ENCODE measurements around the gene NAT14. TPM values are rescaled to one million over a fixed set of nuclear protein-coding genes. Genes with fewer than 3 reads are reported as not detected.

The NAT14 gene
- total RNA-seq, 1 experiment from 2014 or later: 93.1 TPM

- ATAC-seq (no peak), DNase-seq (ENCODE audit: low read depth, low spot score) (no peak)
- Histone ChIP-seq H3K36me3 (ENCODE audit: control insufficient read depth, insufficient read depth, low read length) (no peaks in the 10 kb centered on the region), H3K27ac (ENCODE audit: low read length) (peak overlapping the region; percentile 97; the same call in 1 of the 2 replicates), H3K4me3 (ENCODE audit: low read depth in 2 of 2, low read length in 2 of 2) (no peak overlapping the region), H3K9me3 (ENCODE audit: control insufficient read depth, insufficient read depth, low read depth, low read length) (no peaks in the 10 kb centered on the region), H3K4me1 (ENCODE audit: control insufficient read depth, insufficient read depth, low read length) (peaks cover 41% of the 10 kb centered on the region), H3K27me3 (ENCODE audit: control insufficient read depth, insufficient read depth, low read length) (no peaks in the 10 kb centered on the region)
- ChIA-PET POLR2A (no interaction called here), CTCF (no interaction called here)
- intact Hi-C loops (cut with micrococcal nuclease; ENCODE audit: unreplicated experiment): no loop called here
- TF ChIP-seq CTCF (IDR thresholded peaks at IDR 0.05): no peak
- no peak for TF ChIP-seq REST (IDR thresholded peaks at IDR 0.05; ENCODE audit: insufficient read depth in 1 of 2, low read depth in 2 of 2, low read length in 1 of 2)
- no peak for TF ChIP-seq SIN3A (IDR thresholded peaks at IDR 0.05; ENCODE audit: borderline replicate concordance, insufficient read depth, low read depth, low read length)
- TF ChIP-seq TCF7L2 (IDR thresholded peaks at IDR 0.05; ENCODE audit: low read depth, low read length): no peak
- TF ChIP-seq POLR2AphosphoS5 (IDR thresholded peaks at IDR 0.05; ENCODE audit: low read depth, low read length): no peak
- in situ Hi-C loops (cut with HindIII; ENCODE audit: low pct_unique_long_range_greater_than_20kb, low sequenced_read_pairs): no loop called here
- no TSS peak for BruUV-seq (replicated peaks)
Observed at GRCh38 chr19:55478364-55478763, 6.6 kb upstream of the NAT14 start.

GRCh38 chr19:55479045-55479444 lies 5.9 kb upstream of the NAT14 start:
- POLR2A ChIA-PET: no interaction called here

More at GRCh38 chr19:55479045-55479444, 5.9 kb upstream of the NAT14 start:
- in situ Hi-C loops (cut with HindIII; ENCODE audit: low pct_unique_long_range_greater_than_20kb, low sequenced_read_pairs) (no loop called here), intact Hi-C loops (cut with micrococcal nuclease; ENCODE audit: unreplicated experiment) (no loop called here)
- Histone ChIP-seq H3K9me3 (ENCODE audit: control insufficient read depth, insufficient read depth, low read depth, low read length) (no peaks in the 10 kb centered on the region), H3K4me3 (ENCODE audit: low read depth in 2 of 2, low read length in 2 of 2) (no peak overlapping the region), H3K27ac (ENCODE audit: low read length) (peak overlapping the region; percentile 19; the same call in 1 of the 2 replicates), H3K27me3 (ENCODE audit: control insufficient read depth, insufficient read depth, low read length) (no peaks in the 10 kb centered on the region), H3K4me1 (ENCODE audit: control insufficient read depth, insufficient read depth, low read length) (peaks cover 39% of the 10 kb centered on the region), H3K36me3 (ENCODE audit: control insufficient read depth, insufficient read depth, low read length) (no peaks in the 10 kb centered on the region)
- DNase-seq (ENCODE audit: low read depth, low spot score): no peak
- TF ChIP-seq CTCF (IDR thresholded peaks at IDR 0.05): no peak
- no peak for TF ChIP-seq TCF7L2 (IDR thresholded peaks at IDR 0.05; ENCODE audit: low read depth, low read length)
- TF ChIP-seq POLR2AphosphoS5 (IDR thresholded peaks at IDR 0.05; ENCODE audit: low read depth, low read length): no peak
- no peak for TF ChIP-seq REST (IDR thresholded peaks at IDR 0.05; ENCODE audit: insufficient read depth in 1 of 2, low read depth in 2 of 2, low read length in 1 of 2)
- no peak for ATAC-seq
- BruUV-seq (replicated peaks): no TSS peak
- CTCF ChIA-PET: no interaction called here

Measured in Panc1 (cell line).